ENCODE data around the gene JCAD. TPM values are rescaled to one million over a fixed set of nuclear protein-coding genes. Genes with fewer than 3 reads are reported as not detected.
A peak's percentile ranks its signal among the peaks of the same experiment; 100 is the strongest.
"Not testable (repeated sequence)": the region's sequence is repeated elsewhere in the genome, so short reads cannot be mapped to it uniquely, and the experiment has no call there.

JCAD gene
- under 1 TPM; 0.16 to 0.58 TPM for total RNA-seq

DNA sequence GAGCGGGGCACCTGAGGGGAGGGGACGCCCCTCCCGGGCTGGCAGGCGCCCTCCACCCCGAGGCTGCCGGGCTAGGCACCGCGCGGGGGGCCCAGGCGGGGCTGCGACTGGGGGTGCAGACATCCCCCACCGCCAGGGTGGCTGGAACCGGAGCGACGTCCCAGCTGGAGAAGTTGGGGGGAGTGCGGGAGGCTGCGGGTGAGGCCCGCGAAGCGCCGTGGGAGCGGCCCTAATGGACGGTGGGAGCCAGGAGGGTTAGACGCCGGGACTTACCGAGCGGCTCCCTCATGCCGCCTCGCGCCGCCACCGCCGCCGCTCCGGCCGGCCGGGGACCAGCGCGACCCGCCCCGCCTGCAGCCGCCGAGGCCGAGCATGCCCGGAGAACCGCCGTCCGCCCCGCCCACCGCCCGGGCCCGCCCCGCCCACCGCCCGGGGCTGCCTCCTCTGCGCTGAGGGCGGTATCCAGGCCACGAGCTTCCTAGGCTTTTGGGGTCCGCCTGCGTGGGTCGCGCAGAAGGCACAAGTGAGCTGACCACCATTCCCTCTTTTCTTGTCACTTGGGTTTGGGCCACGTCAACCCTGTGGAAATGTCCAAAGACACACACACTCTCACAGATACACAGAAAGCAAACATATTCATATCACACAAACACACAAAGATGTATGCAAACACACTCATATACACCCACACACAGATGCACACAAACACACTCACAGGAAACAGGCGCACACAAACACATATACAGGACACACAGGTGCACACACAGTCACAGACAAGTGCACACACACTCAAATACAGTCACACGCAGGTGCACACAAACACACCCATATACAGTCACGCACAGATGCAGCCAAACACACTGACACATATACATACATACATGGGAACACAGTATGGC is at the start of gene JCAD:
Gene JCAD (minus strand): TSS at position 378 of the 899 bp plus-strand sequence. CDS start 11,774 bp downstream, outside the sequence.
- Mint-ChIP-seq H3K36me3 (peaks cover 2% of the 10 kb centered on the region), H3K27me3 (peaks cover 89% of the 10 kb centered on the region), H3K4me3 (peak within 1 kb of the TSS; percentile 57), H3K27ac (no peak within 1 kb of the TSS), H3K9me3 (ENCODE audit: low read depth) (no peaks in the 10 kb centered on the region), H3K4me1 (peaks cover 9% of the 10 kb centered on the region)
- peak; percentile 91 for ATAC-seq
- DNase-seq = peak; percentile 61
- CTCF ChIA-PET = interaction anchor here (1.6 kb wide), 1 partner anchor 12 kb away, joined by 3 read pairs; no protein-coding TSS in a partner anchor

DNA sequence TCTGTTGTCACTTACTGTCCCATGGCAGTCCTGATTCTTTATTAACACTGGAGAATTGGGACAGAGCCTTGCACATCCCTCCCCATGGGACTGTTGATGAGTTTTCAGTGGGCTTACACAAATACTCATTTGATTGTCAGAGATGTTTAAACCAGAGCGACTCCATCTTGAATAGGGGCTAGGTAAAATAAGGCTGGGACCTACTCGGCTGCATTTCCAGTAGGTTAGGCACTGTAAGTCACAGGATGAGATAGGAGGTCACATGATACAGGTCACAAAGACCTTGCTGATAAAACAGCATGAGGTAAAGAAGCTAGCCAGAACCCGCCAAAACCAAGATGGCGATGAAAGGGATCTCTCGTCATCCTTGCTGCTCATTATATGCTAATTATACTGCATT is 47.6 kb upstream of the JCAD start:
- CTCF ChIA-PET = no interaction called here
- no peak for ATAC-seq
- peaks cover 20% of the 10 kb centered on the region for H3K27me3 Mint-ChIP-seq
- no peak overlapping the region for H3K27ac Mint-ChIP-seq
- H3K4me1 Mint-ChIP-seq = no peaks in the 10 kb centered on the region
- H3K36me3 Mint-ChIP-seq = no peaks in the 10 kb centered on the region
- no peak for DNase-seq
- H3K4me3 Mint-ChIP-seq = no peak overlapping the region
- no peaks in the 10 kb centered on the region for H3K9me3 Mint-ChIP-seq (ENCODE audit: low read depth)

- Mint-ChIP-seq H3K9me3 (ENCODE audit: low read depth) (no peaks in the 10 kb centered on the region), H3K36me3 (no peaks in the 10 kb centered on the region), H3K27me3 (peaks cover 28% of the 10 kb centered on the region), H3K27ac (no peak overlapping the region), H3K4me3 (no peak overlapping the region), H3K4me1 (no peaks in the 10 kb centered on the region)
- no peak for ATAC-seq
- DNase-seq = no peak
- CTCF ChIA-PET = no interaction called here
Observed at GRCh38 chr10:30103595-30104320, 44.4 kb upstream of the JCAD start.

DNA sequence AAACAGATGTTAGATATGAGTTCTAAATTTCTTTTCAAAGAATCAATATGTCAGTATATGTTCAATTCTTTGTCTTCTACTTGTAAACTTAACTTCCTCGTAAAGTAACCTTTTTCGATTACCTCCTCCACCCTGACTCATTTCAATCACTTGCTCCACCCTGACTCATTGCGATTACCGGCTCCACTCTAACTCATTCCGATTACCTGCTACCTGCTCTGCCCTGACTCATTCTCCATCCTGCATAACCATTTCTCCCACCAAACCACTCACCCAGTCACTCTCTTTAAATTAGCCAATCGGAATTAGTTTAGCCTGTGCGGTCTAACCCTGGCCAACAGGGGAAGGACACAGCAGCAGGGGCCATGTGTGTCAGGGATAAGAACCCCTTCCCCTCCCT is 40.3 kb upstream of the JCAD start:
- H3K4me1 Mint-ChIP-seq; H3K27ac Mint-ChIP-seq; DNase-seq; H3K9me3 Mint-ChIP-seq (ENCODE audit: low read depth); H3K4me3 Mint-ChIP-seq; H3K36me3 Mint-ChIP-seq; ATAC-seq; CTCF ChIA-PET: not testable (repeated sequence)
- peaks cover 41% of the 10 kb centered on the region for H3K27me3 Mint-ChIP-seq

- no peaks in the 10 kb centered on the region for H3K4me1 Mint-ChIP-seq
- ATAC-seq (no peak), DNase-seq (no peak)
- CTCF ChIA-PET = interaction anchor here (1.5 to 1.6 kb wide), 2 partner anchors 97 to 101 kb away, joined by 4 read pairs; no protein-coding TSS in a partner anchor
- peaks cover 43% of the 10 kb centered on the region for H3K27me3 Mint-ChIP-seq
- no peak overlapping the region for H3K27ac Mint-ChIP-seq
- H3K4me3 Mint-ChIP-seq = no peak overlapping the region
- H3K9me3 Mint-ChIP-seq (ENCODE audit: low read depth) = no peaks in the 10 kb centered on the region
- no peaks in the 10 kb centered on the region for H3K36me3 Mint-ChIP-seq
Observed at GRCh38 chr10:30099101-30099500, 39.7 kb upstream of the JCAD start.

DNA sequence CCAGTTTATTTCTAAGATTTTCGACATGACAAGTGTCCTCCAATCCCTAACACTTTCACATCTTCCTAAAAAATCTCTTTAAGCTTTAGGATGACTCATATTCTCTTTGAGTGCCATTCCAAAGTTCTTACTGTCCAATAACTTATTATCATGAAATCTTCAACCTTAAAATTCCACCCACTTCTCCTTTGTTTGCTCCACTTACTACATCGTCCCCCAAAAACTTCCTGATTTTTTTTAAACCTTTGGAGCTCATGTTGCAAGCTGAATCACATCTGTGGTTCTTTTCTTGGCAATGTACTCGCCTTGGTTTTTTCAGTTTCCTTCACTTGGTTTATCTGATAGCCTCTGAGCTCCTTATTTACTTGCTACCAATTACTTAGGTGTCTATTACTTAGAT is 39.2 kb upstream of the JCAD start:
- DNase-seq (no peak), ATAC-seq (no peak)
- no peak overlapping the region for H3K4me3 Mint-ChIP-seq
- H3K36me3 Mint-ChIP-seq = no peaks in the 10 kb centered on the region
- no peak overlapping the region for H3K27ac Mint-ChIP-seq
- CTCF ChIA-PET = interaction anchor here (1.5 to 1.6 kb wide), 2 partner anchors 97 to 100 kb away, joined by 4 read pairs; no protein-coding TSS in a partner anchor
- no peaks in the 10 kb centered on the region for H3K4me1 Mint-ChIP-seq
- H3K9me3 Mint-ChIP-seq (ENCODE audit: low read depth) = no peaks in the 10 kb centered on the region
- H3K27me3 Mint-ChIP-seq = peaks cover 43% of the 10 kb centered on the region

DNA sequence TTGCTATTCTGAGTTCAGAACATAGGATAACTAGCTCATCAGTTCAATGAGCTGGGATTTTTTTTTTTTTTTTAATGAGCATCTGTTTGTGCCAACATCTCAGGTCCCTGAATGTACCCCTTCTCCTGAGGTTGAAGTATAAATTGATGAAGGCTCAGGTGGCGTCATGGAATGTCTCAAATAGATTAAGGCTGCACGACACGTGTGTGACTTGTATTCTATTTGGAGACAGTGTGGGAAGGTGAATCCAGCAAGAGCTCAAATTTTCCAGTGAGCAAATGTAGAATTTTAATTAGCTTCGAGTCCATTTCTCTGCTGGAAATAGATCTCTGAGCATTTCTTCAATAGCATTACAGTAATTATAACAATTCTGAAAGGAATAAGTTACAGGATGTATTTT is 37.2 kb upstream of the JCAD start:
- CTCF ChIA-PET = interaction anchor here (1.0 kb wide), 1 partner anchor 99 kb away, joined by 3 read pairs; no protein-coding TSS in a partner anchor
- Mint-ChIP-seq H3K4me1 (no peaks in the 10 kb centered on the region), H3K9me3 (ENCODE audit: low read depth) (no peaks in the 10 kb centered on the region), H3K27ac (no peak overlapping the region), H3K27me3 (peaks cover 49% of the 10 kb centered on the region), H3K36me3 (no peaks in the 10 kb centered on the region), H3K4me3 (no peak overlapping the region)
- no peak for DNase-seq
- no peak for ATAC-seq

- DNase-seq = no peak
- H3K9me3 Mint-ChIP-seq (ENCODE audit: low read depth) = no peaks in the 10 kb centered on the region
- no peaks in the 10 kb centered on the region for H3K4me1 Mint-ChIP-seq
- no peaks in the 10 kb centered on the region for H3K36me3 Mint-ChIP-seq
- H3K27me3 Mint-ChIP-seq = peaks cover 52% of the 10 kb centered on the region
- H3K27ac Mint-ChIP-seq = no peak overlapping the region
- CTCF ChIA-PET = interaction anchor here (0.9 kb wide), 1 partner anchor 87 kb away, joined by 3 read pairs; no protein-coding TSS in a partner anchor
- no peak for ATAC-seq
- H3K4me3 Mint-ChIP-seq = no peak overlapping the region
Observed at GRCh38 chr10:30095631-30096422, 36.4 kb upstream of the JCAD start.

DNA sequence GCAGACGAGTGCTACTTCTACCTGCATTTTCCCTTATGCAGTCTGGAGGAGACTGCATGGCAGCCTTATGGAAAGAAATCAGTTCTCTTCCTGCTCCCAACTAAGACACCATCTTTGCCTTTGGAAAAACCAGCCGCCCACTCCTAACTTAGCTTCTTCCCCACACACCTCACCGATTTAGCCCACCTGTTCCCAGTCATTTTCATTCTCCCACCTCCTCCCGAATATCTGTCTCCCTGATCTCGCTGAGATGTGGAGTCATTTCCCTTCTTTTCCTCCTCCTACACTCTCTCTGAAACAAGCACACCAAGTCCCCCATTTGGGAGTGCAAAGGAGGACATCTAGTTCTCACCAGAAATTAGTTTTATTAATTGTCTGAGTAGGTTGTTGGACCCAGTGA is 35.2 kb upstream of the JCAD start:
- CTCF ChIA-PET = no interaction called here
- DNase-seq (no peak), ATAC-seq (no peak)
- H3K4me3 Mint-ChIP-seq = no peak overlapping the region
- H3K4me1 Mint-ChIP-seq = no peaks in the 10 kb centered on the region
- no peak overlapping the region for H3K27ac Mint-ChIP-seq
- H3K9me3 Mint-ChIP-seq (ENCODE audit: low read depth) = no peaks in the 10 kb centered on the region
- no peaks in the 10 kb centered on the region for H3K36me3 Mint-ChIP-seq
- H3K27me3 Mint-ChIP-seq = peaks cover 48% of the 10 kb centered on the region

- ATAC-seq (no peak), DNase-seq (no peak)
- CTCF ChIA-PET = interaction anchor here (1.3 to 2.2 kb wide), 3 partner anchors 12 to 148 kb away, joined by 3 to 8 read pairs (median 4); no protein-coding TSS in a partner anchor
- H3K4me1 Mint-ChIP-seq = no peaks in the 10 kb centered on the region
- H3K4me3 Mint-ChIP-seq = no peak overlapping the region
- H3K27ac Mint-ChIP-seq = no peak overlapping the region
- peaks cover 49% of the 10 kb centered on the region for H3K27me3 Mint-ChIP-seq
- no peaks in the 10 kb centered on the region for H3K36me3 Mint-ChIP-seq
- H3K9me3 Mint-ChIP-seq (ENCODE audit: low read depth) = no peaks in the 10 kb centered on the region
Observed at GRCh38 chr10:30093303-30093950, 34.0 kb upstream of the JCAD start.

DNA sequence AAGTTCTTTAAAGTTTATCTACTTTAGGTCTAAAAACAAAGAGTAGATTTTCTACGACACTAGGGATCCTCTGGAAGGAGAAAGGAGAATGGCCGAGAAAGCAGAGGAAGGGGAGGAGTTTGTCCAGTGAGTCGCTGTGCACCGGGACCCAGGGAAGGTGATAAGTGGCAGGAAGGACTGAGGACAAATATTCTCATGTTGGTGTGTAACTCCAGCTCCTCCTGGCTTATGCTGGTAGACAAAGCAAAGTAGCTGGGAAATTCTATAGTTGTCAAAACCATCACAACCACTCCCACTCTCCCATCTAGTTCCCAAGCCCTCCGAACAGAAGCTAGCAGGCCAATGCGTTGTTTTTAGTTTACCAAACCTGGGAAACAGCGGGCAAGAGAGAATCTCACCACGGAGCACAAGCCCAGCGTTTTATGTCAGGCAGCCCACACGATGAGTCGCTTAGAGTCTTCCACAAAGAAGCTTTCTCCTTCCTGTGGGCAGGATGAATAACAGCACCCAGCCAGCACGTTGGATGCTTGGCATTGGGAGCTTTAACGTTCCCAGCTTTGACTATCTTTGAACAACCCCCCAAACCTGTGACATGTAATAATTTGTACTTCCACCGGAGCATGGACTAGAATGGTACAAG is 32.9 kb upstream of the JCAD start:
- CTCF ChIA-PET = interaction anchor here (1.3 to 2.2 kb wide), 3 partner anchors 10 to 149 kb away, joined by 3 to 8 read pairs (median 4); no protein-coding TSS in a partner anchor
- no peaks in the 10 kb centered on the region for H3K9me3 Mint-ChIP-seq (ENCODE audit: low read depth)
- H3K4me3 Mint-ChIP-seq = no peak overlapping the region
- H3K4me1 Mint-ChIP-seq = no peaks in the 10 kb centered on the region
- DNase-seq (no peak), ATAC-seq (no peak)
- H3K36me3 Mint-ChIP-seq = no peaks in the 10 kb centered on the region
- H3K27me3 Mint-ChIP-seq = peaks cover 53% of the 10 kb centered on the region
- no peak overlapping the region for H3K27ac Mint-ChIP-seq

GRCh38 chr10:30091136-30091535 is 31.8 kb upstream of the JCAD start:
- Mint-ChIP-seq H3K4me3 (no peak overlapping the region), H3K27ac (no peak overlapping the region), H3K4me1 (no peaks in the 10 kb centered on the region), H3K27me3 (peaks cover 49% of the 10 kb centered on the region), H3K36me3 (no peaks in the 10 kb centered on the region), H3K9me3 (ENCODE audit: low read depth) (no peaks in the 10 kb centered on the region)
- DNase-seq (no peak), ATAC-seq (no peak)
- CTCF ChIA-PET = no interaction called here
